Activated CD8-positive, alpha-beta memory T cell treated with anti-CD3 and anti-CD28 coated beads, Interleukin-2, amount 50 U/mL, for 24 hours (primary cell): Measurements from ENCODE around the gene MFSD11.
"Not testable (repeated sequence)": the region's sequence is repeated elsewhere in the genome, so short reads cannot be mapped to it uniquely, and the experiment has no call there.

Source experiments
- DNase-seq: peaks from one replicate; pipeline ENCODE4 v3.0.0-alpha.2; 2020; ENCODE audit errors: extremely low read depth

Gene MFSD11

DNA sequence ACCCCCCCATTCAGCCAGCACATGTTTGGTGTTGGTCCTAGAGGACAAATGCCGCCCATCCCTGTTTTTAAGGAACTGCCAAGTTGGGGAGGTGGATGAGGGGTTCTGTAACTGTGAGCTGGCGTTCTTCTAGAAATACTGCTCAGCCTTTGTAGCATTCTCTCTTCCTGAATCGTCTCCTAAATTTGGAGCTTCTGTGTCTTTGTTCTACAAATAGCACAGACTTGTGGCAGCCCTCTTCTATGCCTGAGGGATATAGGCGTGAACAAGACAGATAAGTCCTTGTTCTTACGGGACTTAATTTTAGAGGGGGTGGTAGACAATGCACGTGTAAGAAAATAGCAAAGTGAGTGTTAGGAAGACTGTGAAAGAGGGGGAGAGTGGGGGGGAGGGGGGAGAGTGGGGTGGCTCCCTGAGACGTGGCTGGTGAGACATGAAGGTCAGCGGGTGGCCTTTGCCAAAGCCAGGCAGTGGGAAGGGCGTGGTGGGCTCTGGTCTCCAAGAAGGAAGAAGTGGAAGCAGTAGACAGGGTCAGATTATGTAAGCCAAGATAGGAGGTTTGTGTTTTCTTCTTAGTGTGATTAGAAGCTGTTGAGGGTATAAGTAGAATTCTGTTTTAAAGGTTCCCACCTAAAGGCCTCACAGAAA lies 9.9 kb downstream of the MFSD11 start:
- DNase-seq: no peak

GRCh38 chr17:76748657-76749056 lies 10.7 kb downstream of the MFSD11 start:
- no peak for DNase-seq

DNA sequence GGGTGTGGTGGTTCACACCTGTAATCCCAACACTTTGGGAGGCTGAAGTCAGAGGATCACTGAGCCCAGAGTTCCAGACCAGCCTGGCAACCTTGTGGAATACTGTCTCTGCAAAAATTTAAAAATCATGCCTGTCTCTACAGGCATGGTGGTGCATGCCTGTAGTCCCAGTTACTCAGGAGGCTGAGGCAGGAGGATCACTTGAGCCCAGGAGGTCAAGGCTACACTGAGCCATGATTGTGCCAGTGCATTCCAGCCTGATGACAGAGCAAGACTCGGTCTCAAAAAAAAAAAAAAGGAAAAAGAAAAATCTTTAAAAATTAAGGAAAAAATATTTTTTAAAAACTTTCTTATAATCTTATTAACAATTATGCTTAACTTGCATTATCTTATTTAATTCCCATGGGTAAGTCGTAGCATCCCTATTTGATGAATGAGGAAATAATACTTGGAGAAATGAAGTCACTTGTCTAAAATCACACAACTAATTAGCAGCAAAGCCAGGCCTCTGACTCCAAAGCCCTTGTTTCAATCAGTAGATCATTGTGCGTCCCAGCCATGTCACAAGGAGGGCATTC lies 13.6 kb downstream of the MFSD11 start:
- no peak for DNase-seq

DNA sequence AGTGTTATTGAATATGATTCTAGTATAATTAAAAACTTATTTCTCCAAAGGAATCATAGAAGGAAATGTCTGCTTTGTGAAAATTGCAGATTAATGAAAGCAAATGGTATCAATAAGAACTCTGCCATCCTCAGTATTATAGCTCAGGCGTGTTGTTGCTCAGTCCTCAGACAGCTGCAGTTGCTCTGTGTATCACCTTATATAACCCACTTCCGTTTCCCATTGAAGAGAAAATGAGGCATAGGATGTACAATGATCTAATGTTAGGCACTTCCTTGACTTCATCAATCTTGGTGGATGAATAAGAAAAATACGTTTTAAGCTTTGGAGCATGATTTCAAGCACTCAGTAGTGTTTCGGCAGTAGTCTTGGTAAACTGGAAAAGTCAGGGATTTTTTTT lies 14.1 kb downstream of the MFSD11 start:
- no peak for DNase-seq

DNA sequence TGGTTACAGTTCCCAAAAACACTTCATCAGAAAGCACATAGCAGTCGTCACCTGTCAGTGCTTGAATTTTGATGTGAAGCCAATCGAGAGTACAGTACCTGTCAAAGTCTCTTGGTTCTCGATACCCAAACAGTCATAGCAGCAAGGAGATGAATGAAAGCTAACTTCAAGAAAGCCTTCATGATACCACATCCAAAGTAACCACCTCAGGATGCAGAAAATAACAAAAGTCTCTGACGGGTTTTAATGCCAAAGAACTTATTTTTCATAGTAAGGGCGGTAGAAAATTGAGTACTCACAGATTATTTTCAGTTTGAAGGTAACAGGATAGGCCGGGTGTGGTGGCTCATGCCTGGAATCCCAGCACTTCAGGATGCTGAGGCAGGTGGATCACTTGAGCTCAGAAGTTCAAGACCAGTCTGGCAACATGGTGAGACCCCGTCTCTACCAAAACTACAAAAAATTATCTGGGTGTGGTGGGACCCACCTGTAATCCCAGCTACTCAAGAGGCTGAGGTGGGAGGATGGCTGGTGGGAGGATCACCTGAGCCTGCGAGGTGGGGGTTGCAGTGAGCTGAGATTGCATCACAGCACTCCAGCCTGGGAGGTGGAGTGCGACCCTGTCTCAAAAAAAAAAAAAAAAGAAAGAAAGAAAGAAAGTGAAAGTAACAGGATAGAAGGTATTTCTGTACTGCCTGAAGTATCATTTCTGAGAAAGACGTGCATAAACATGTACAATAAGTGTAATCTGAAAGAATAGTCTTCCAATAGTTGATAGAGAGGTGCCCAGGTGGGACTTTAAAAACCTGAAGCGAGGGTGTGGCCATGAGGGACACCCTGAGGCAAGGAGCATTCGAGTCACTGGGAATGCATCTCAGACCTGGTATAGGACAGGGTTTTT lies 15.4 kb downstream of the MFSD11 start:
- no peak for DNase-seq

- DNase-seq: no peak
Measured at GRCh38 chr17:76755285-76755684, 17.4 kb downstream of the MFSD11 start.

DNA sequence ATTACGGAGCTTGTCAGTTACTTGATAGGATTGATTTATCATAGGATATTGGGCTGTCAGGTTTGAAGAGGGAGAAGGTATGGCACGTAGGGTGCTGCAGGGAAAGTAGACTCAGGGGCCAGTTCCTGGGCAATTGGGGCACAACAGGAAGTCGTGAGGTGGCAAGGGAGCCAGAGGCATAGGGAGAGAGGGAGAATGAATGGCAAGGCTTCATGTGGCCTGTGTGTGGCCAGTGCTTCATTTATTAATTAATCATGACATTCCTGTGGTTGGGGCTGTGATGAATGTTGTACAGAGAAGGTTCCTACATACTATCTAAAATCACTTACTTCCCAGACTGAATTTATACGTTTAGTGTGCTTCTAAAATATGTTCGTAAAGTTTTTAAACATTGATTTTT lies 19.3 kb downstream of the MFSD11 start:
- no peak for DNase-seq

GRCh38 chr17:76758570-76758969 lies 20.7 kb downstream of the MFSD11 start:
- no peak for DNase-seq

GRCh38 chr17:76772842-76773525 lies 35.1 kb downstream of the MFSD11 start:
- no peak for DNase-seq

DNA sequence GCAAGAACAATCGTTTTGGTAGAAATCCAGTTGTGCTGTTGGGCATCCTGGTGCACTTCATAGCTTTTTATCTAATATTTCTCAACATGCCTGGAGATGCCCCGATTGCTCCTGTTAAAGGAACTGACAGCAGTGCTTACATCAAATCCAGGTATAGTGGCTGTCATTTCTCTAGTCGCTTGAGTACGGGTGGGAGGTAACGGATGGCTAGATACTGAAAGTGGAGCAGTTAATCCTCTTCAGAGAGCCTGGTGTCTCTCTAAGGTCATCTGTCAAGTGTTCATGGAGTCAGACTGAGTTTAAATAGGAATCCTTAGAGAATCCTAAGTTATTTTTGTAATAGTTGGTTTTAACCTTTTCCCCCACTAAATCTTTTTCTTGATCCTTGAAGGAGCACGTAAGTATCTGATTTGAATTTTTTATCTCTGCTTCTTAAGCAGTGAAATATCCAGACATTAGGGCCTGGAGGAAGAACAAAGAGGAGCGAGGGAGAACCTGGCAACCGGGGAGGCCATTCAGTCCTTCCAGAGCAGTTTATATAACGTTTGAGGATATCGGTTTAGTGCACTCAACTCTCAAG lies 37.2 kb downstream of the MFSD11 start:
- no peak for DNase-seq

DNA sequence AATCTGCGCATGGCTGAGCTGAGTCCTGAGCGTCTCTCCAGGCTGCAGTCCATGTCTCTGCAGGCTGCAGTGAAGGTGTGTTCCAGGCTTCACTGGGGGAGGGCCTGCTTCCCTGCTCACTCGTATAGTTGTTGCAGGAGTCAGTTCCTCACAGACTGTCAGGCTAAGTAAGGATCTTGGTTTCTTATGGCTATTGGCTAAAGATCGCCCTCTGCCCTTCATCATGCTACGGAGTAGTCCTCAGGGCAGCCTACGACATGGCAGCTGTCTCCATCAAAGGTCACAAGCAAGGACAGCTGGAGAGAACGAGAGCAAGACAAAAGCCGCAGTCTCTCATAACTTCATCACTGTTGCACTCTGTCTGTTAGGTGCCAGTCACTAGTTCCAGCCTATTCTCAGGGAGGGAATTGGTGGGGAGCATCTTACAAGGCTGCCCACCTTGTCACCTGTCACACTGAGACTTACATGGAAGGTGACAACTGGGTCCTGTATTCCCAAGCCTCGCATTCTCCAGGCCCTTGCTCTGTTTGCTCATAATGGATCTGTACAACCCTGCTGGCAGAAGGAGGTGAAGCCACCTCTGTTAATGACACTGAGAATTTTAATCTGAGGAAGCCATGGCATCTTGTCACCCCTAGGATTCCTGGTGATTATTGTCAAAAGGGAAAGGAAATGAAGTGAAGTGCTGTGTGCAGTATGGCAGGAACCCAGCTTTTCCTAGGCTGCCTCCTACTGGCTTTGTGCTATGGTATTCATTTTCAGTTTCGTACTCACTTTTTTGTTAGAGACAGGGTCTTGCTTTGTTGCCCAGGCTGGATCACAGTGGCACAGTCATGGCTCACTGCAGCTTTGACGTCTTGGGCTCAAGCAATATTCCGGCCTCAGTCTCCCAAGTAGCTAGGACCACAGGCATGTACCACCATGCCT lies 43.4 kb downstream of the MFSD11 start:
- DNase-seq: no peak

DNA sequence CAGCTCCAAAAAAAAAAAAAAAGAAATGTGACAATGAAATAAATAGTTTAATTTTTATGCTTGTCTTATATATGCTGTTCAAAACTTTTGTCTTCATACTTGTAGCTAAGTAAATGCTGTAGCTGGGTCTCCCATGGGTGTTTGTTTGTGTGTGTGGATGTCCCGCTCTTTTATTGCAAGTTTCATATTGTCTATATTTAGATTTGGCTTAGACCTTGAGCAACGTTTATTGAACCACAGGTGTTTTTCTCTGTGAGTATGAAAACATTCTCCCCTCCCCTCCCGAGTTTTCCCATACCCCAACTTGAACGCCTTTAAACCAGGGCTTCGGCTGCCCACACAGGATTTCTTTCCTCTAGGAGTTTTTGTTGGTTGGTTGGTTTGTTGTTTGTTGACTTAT lies 45.2 kb downstream of the MFSD11 start:
- no peak for DNase-seq

GRCh38 chr17:76784926-76785325 lies 47.0 kb downstream of the MFSD11 start:
- no peak for DNase-seq

DNA sequence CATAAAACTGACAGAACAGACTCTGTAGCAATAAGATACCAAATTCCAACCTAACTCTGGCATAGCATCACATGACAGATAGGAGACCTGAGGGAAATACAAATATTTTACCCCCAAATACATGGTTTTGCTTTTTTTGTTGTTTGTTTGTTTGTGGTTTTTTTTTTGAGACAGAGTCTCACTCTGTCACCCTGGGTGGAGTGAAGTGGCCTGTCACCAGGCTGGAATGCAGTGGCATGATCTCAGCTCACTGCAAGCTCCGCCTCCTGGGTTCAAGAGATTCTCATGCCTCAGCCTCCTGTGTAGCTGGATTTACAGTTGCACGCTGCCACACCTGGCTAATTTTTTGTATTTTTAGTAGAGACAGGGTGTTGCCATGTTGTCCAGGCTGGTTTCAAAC lies 49.9 kb downstream of the MFSD11 start:
- not testable (repeated sequence) for DNase-seq

DNA sequence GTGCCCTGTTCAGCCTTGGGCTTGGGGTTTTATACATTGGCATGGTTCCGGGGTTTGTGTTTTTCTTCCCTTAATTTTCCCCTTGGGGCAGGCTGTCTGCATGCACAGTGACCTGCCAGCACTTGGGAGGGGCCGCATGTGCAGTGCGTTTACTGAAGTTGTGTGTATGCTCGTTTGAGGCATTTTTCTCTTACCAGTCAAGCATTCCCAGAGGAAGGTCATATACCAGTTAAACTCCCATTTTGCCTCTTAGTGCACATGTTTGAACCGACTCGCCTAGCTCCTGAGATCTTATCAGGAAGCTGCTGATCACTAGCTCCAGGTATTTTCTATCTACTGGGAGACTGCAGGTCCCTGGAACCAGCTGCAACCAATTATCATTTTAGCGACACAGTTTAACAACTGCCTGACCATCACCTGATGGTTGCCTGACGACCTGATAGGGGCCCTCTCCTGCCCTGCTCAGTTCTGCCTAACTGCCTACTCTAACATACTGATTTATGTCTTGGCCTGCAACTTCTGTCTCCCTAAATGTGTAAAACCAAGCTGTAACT lies 51.4 kb downstream of the MFSD11 start:
- no peak for DNase-seq

DNA sequence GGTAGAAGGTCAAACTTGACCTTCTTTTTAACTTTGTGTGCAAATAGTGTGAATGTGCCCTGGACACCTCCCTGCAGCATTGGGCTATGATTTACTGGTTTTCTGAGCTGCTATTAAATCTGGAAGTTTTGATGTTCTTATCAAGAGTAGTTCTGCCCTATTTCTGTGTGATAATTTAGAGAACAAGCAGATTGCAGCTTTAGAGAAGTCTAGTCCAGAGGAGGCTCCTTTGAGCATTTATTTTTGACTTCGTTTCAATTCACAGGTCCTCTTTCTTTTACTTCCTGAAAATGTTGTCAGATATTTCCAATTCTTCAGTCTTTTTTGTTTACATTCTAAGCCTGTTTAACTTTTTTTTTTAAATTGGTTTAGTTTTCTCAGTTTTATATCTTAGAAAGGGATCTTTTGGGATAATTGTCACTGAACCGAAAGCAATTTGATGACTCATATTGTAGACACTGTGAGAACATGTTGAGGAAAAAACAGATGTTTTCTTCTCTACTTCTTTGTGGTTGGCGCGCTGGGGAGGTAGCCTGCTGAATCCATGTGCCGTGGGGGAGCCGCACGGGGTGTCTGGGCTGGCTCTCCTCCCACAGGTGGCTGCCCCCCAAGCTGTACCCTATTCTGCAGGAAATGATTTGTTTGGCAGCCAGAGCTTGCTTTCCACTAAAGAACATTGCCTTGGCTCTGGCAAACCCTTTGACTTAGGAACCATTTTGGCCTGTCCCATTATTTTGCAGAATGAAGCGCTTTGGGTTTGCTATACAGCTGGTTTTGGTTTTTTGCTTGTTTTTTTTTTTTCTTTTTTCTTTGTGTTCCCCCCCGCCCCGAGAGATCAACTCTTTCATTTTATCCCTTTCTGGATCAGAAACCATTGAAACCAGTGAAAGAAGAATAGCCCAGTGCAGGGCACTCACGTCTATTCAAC lies 53.4 kb downstream of the MFSD11 start:
- DNase-seq: no peak

DNA sequence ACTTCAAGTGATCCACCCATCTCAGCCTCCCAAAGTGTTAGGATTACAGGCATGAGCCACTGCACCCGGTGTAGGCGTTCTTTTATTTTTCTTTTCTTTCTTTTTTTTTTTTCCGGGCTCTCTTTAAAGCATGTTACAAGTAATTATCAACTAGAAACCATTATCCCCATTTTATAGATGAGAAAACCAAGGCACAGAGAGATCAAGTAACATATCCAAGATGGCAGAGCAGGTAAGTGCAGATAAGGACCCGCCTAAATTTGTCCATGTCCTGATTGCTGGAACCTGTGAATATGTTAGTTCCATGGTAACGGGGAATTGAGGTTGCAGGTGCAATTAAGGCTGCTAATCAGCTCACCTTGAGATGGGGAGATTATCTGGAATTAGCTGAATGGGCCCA lies 54.4 kb downstream of the MFSD11 start:
- no peak for DNase-seq

GRCh38 chr17:76793775-76794174 lies 55.9 kb downstream of the MFSD11 start:
- DNase-seq: no peak

DNA sequence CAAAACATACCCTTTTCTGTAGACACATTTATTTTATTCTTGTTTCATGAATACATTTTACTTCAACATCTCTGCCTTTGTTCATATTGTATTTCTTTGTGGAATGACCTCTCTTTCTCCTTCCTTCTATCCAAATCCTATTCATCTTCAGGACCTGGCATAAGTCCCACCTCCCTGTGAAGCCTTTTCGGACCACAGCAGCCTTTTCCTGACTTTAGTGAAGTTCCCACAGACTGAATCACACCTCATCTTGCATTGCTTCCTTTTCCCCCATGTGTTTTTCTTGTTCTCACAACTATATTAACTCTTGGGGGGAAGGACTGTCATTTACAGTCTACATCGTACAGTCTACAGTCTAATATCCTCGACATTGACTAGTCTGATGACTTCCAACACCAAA lies 58.2 kb downstream of the MFSD11 start:
- DNase-seq: no peak
